ENCODE data around the gene CNTNAP2.

CNTNAP2 gene

DNA sequence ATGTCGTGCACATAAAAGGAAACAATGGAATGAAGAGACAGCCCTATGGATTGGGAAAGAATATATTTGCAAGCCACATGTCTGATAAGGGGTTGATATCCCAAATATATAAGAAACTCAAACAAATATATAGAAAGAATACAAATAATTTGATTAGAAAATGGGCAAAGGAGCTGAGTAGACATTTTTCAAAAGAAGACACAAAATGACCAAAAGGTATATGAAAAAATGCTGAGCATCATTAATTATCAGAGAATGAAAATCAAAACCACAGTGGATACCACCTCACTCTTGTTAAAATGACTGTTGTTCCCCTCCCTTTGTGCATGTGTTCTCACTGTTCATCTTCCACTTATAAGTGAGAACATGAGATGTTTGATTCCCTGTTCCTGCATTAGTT lies 175.3 kb downstream of the CNTNAP2 start:
- DNase-seq (ENCODE audit: low read depth): no peak

DNA sequence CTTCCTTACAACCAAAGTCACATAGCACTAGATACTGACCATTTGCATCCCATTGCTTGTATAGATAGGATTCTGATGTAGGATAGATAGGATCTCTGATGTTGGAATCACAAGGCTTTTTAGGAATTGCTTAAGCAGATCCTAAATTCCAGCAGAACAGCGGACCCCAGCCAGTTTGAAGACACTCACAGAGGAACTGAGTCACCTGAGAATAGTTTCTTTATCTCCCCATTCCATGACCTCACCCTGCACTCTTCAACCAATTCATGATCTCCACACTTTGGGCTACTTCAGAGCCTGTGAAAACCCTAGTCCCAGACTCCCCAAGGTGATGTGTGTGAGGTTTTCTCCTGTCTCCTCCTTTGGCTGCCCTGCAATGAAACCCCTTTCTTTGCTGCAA lies 179.4 kb downstream of the CNTNAP2 start:
- no peak for DNase-seq (ENCODE audit: low read depth)

DNA sequence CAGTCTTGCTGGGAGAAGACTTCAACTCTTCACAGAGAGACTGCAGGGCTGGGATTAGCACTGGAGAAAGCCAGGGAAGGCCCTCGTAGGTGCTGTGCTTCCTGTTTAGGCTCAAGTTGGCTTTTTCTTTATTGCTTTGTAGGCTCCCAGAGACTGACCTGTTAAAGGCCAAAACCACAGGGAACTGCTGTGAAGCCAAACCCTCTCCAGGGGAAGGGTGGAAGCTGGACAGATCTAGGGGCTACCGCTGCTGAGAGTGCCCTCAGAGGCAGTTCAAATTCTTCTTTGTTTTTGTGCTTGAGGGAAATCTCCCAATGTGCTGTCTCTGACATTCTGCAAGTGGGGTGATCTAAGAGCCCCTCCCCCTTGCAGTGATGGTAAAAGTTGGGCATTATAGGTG lies 198.4 kb downstream of the CNTNAP2 start:
- DNase-seq (ENCODE audit: low read depth): no peak

- DNase-seq (ENCODE audit: low read depth): no peak
Observed at GRCh38 chr7:146319629-146320028, 203.0 kb downstream of the CNTNAP2 start.

GRCh38 chr7:146321301-146321700 lies 204.7 kb downstream of the CNTNAP2 start:
- no peak for DNase-seq (ENCODE audit: low read depth)

DNA sequence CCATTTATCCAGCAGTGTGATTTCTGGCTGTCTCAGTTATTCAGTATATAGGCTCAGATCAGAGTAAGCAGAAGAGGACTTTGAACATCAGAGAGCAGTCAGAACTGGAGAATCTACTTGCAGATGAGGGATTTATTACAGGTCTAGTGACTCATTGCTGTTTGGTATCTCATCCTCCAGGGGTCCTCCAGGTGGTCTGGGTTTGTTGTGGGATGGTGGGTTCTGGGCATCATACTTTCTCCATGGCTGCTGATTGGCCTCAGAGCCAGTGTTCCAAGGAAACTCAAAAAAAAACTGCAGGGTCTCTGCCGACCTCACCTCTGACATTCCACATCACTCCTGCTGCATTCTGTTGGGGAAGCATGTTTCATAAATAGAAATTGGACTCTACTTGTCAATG lies 214.8 kb downstream of the CNTNAP2 start:
- no peak for DNase-seq (ENCODE audit: low read depth)

DNA sequence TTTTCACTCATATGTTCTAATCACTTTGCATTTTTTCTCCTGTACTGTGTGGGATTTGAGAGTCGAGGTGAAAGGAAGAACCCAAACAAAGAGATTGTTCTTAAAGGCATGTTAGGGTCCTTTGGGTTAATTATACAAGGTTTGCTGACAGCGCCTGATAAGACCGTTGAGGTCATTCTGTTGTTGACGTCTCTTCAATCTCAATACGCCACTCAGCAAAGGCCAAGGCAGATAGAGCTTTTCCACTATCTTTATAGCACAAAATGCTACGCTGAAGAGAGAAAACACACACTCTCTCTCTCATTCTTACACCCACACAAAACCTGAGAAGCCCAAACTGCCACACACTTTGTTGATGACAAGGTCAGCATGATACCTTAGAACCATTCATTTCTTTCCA lies 228.7 kb downstream of the CNTNAP2 start:
- DNase-seq (ENCODE audit: low read depth): no peak

DNA sequence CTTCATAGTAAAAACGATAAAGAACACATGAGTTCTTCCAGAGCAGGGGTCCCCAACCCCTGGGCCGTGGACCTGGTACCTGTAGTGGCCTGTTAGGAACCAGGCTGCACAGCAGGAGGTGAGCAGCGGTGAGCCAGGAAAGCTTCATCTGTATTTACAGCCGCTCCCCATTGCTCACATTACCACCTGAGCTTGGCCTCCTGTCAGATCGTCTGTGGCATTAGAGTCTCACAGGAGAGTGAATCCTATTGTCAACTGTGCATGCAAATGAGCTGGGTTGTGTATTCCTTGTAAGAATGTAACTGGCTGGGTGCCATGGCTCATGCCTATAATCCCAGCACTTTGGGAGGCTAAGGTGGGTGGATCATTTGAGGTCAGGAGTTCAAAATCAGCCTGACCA lies 229.5 kb downstream of the CNTNAP2 start:
- no peak for DNase-seq (ENCODE audit: low read depth)

DNA sequence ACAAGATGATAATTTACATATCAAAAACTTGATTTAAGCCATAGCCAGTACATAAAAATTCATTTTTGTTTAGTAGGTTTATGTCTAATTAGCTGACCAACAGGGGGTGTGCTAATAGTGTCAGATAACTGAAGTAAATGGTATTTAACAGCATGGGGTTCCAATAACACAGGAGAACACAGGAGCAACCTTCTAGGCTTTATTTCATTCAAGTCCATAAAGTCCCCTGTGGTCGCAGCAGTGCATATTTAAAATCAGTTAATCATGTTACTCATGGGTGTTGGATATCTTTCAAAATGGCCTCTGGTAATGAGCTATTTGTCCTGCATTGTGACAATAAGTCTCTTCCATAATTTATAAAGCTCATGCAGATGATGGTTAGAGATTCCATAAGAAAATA lies 238.6 kb downstream of the CNTNAP2 start:
- DNase-seq (ENCODE audit: low read depth): no peak

DNA sequence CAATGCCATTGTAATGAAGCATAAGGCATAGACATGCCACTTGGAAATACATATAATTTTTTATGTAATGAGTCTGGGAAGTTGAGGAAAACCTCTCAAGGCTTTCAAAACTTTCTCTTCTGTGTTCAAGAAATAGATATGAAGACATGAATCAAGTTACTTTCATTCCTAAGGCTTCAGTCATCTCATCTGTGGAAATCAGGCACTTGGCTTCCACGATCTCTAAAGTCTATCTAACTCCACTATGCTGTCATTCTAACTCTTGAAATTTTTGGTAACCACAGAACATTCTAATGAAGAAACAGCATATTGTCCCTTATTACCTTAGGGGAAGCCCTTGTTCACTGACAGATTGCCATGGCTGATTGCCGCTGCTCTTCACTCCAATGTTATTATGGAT lies 242.6 kb downstream of the CNTNAP2 start:
- DNase-seq (ENCODE audit: low read depth): no peak

GRCh38 chr7:146366938-146367337 lies 250.3 kb downstream of the CNTNAP2 start:
- DNase-seq (ENCODE audit: low read depth): no peak

- DNase-seq (ENCODE audit: low read depth): no peak
Observed at GRCh38 chr7:146370171-146370570, 253.6 kb downstream of the CNTNAP2 start.

- DNase-seq (ENCODE audit: low read depth): no peak
Observed at GRCh38 chr7:146375170-146375569, 258.6 kb downstream of the CNTNAP2 start.

DNA sequence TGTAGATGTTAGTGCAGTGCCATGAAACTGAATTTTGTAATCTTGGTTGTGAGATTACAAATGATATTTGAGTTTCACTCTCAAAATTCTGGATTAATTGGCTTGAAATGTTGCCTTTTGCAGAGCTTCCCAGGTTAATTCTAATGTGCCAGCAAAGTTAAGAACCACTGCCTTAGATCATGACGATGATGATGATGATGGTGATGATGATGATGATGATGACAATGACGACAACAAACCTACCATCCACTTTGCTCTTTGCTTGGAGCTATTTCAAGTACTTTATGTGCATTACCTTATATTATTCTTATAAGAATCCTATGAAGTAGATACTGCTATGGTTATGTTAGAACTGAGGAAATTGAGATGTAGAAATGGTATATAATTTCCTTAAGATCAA lies 261.6 kb downstream of the CNTNAP2 start:
- DNase-seq (ENCODE audit: low read depth): no peak

- DNase-seq (ENCODE audit: low read depth): no peak
Observed at GRCh38 chr7:146387140-146387539, 270.5 kb downstream of the CNTNAP2 start.

GRCh38 chr7:146388928-146389327 lies 272.3 kb downstream of the CNTNAP2 start:
- DNase-seq (ENCODE audit: low read depth): no peak

GRCh38 chr7:146393346-146393745 lies 276.7 kb downstream of the CNTNAP2 start:
- no peak for DNase-seq (ENCODE audit: low read depth)

DNA sequence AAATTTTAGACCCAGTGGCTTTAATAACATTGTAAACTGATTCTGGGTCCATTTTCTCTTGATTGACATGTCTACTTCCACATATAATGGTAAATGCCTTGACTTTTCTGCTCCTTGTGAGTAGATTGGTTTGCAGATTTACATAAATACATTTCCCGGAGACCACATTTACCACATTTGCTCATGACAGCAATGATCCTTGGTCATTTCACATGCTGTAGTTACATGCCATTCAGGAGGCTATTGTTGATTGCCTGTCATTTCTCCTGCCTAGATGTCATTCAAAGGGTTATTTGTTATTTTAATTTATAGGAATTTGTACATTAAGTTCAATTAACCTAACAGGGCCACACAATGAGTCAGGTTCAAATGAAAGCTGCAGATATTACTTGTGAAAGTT lies 280.5 kb downstream of the CNTNAP2 start:
- no peak for DNase-seq (ENCODE audit: low read depth)

- no peak for DNase-seq (ENCODE audit: low read depth)
Observed at GRCh38 chr7:146401939-146402338, 285.3 kb downstream of the CNTNAP2 start.

GRCh38 chr7:146405737-146406136 lies 289.1 kb downstream of the CNTNAP2 start:
- no peak for DNase-seq (ENCODE audit: low read depth)

DNA sequence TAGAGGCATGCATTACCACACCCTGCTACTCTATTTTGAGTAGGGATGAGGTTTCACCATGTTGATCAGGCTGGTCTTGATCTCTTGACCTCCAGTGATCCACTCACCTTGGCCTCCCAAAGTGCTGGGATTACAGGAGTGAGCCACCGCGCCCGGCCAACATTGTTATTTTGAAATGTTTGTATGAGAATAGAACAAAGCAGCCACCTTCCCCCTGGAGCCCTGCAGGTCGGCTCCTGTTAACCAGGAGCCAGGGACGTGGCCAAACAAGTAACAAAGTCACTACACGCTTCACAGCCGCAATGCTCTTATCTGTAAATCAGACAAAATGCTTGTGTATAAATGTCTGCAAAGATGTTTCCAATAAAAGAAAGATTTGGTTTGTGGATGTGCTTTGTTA lies 295.4 kb downstream of the CNTNAP2 start:
- no peak for DNase-seq (ENCODE audit: low read depth)

DNA sequence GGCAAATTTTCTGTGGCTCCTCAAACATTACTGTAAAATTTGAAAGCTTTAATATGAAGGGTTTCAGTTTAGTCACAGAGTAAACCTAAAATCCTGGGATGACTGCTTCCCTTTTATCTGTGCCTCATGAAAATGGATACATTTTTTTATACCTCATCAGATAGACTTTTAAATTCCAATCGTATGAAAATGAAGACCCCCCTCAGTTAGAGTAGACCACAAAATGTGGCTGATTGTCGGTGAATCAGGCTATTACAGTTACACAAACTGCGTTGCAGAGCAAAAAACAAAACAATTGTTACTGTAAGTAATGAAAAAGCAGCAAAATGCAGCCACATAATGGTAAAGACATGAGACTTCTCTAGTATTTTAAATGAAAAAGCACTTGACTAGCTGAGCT lies 296.2 kb downstream of the CNTNAP2 start:
- DNase-seq (ENCODE audit: low read depth): no peak

DNA sequence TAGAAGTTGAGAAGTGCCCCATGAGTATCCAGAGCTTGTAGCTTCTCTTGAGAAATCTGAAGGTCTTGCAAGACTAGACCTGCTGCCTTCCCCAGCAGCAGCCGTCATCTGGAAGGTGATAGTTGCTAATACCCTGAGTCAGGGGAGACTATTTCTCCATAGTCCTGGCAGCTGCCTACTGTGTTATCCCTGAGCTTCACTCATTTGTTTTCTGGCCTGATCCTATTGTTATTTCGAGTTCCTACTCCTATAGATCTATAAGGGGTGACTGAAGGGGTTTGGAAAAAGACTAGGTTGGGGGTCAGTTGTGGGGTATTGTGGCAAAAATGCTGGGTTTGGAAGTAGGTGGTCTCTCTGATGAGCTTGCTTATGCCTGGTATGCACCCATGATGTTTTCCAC lies 297.8 kb downstream of the CNTNAP2 start:
- no peak for DNase-seq (ENCODE audit: low read depth)

- no peak for DNase-seq (ENCODE audit: low read depth)
Observed at GRCh38 chr7:146414937-146415336, 298.3 kb downstream of the CNTNAP2 start.

DNA sequence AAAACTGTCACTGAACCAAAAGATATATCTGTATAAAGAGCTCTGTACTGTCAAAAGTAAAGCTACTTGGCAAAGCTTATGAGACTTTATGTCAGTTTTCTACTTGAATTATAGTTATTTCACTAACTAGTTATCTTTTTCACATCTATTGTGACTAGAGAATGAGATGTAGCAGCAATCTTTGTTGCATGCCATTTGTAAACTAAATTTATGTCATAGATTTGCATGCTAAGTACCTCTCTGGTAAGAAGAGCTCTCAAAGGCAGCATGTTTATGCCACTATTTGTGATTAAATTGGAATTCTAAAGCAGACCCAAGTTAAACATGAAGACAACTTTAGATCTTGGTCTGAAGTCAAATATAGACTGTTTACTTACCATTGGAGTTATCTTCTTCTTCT lies 300.6 kb downstream of the CNTNAP2 start:
- DNase-seq (ENCODE audit: low read depth): no peak

Measured in EH (cell line).